RWPE1 (cell line): ENCODE data around the gene SF1.

Experiments
- CTCF ChIA-PET: fragments of 350-600 bp; sonication (Branson Sonifier 250); formaldehyde crosslinking; extraction: SDS; loops from one replicate; lab custom pipeline; 2021; lab: Yijun Ruan, JAX
- POLR2A ChIA-PET: fragments of 400-600 bp; formaldehyde crosslinking; extraction: SDS; loops from one replicate; lab custom pipeline; 2020; ENCODE audit warnings: antibody characterized with exemption; ENCODE audit not compliant: low non-redundant PET; lab: Yijun Ruan, JAX
- DNase-seq: peaks from one replicate; pipeline ENCODE4 v3.0.0; 2012; ENCODE audit warnings: low spot score
- H3K27ac ChIP-seq: fragments of 450-650 bp; 2 replicates; pipeline ENCODE4 v1.5.1; 2017
- TF ChIP-seq, protein P1 (sequence below): fragments of 450-650 bp; conservative IDR thresholded peaks from 2 replicates; pipeline ENCODE4 v1.5.1; 2017; ENCODE audit warnings: low read depth, mild to moderate bottlenecking

Gene SF1

DNA sequence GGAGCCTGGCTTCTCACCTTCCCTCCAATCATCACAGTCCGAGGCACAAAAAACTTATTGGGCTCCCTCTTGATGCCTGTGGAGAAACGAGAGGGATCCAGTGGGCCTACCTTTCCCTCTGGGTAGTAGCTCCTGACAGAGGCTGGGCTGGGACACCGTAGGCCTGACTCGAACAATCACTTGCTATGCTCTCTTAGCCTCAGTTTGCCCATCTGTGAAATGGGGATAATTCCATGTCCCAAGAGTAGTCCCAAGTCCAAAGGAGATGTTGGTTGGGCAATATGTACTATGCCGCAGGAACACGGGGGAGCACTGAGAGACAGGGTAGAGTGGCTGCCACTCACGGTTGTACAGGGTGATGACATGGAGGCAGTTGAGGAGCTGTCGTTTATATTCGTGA is 26.8 kb downstream of the SF1 start:
- TF ChIP-seq, protein P1, sequence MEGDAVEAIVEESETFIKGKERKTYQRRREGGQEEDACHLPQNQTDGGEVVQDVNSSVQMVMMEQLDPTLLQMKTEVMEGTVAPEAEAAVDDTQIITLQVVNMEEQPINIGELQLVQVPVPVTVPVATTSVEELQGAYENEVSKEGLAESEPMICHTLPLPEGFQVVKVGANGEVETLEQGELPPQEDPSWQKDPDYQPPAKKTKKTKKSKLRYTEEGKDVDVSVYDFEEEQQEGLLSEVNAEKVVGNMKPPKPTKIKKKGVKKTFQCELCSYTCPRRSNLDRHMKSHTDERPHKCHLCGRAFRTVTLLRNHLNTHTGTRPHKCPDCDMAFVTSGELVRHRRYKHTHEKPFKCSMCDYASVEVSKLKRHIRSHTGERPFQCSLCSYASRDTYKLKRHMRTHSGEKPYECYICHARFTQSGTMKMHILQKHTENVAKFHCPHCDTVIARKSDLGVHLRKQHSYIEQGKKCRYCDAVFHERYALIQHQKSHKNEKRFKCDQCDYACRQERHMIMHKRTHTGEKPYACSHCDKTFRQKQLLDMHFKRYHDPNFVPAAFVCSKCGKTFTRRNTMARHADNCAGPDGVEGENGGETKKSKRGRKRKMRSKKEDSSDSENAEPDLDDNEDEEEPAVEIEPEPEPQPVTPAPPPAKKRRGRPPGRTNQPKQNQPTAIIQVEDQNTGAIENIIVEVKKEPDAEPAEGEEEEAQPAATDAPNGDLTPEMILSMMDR, result no peak
- H3K27ac ChIP-seq, result no peak overlapping the region
- no peak for DNase-seq
- ChIA-PET POLR2A (no interaction called here), CTCF (interaction anchor here (1.1 kb wide), 1 partner anchor 303 kb away, joined by 4 read pairs; no protein-coding TSS in a partner anchor)

DNA sequence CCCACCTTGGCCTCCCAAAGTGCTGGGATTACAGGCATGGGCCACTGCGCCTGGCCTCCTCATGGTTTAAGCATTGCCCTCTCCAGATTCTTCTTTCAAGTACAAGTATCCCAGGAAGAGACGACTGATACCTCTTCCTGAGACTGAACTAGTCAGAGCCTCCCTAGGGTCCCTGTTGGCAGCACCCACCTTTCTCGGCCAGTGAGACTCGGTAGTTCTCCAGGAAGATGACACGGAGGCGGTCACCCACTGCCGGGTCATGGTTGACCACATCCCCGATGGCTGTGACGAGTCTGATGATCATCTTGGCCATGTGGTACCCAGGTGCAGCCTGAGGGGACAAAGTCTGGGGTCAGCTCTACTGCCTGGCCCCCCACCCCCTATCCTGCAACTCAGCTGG is 27.2 kb downstream of the SF1 start:
- TF ChIP-seq, protein P1, result no peak

DNA sequence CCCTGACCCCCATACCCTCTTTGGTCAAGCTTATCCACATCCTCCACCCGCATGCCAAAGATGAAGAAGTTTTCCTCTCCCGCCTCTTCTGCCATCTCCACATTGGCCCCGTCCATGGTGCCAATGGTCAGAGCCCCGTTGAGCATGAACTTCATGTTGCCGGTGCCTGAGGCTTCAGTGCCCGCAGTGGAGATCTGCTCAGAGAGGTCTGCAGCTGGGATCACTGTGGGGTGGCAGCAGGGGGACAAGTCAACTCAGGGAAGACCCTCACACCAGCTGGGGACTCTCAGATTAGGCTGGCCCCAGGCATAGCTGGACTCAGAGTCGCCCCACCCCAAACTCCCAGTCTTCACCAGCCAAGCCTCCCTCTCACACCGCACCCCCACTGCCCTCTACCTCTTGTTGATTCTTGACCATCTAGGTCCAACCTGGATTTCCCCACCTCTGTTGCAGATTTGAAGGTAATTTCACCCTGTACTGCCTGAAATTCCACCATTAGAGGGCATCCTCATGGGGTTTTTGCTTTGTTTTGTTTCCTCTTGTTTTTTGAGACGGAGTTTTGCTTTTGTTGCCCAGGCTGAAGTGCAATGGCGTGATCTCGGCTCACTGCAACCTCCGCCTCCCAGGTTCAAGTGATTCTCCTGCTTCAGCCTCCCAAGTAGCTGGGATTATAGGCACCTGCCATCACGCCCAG is 27.8 kb downstream of the SF1 start:
- no peak for DNase-seq
- ChIA-PET CTCF (interaction anchor here (1.1 kb wide), 1 partner anchor 302 kb away, joined by 4 read pairs; no protein-coding TSS in a partner anchor), POLR2A (no interaction called here)
- peak overlapping the region; percentile 83; the same call in 1 of the 2 replicates for H3K27ac ChIP-seq
- TF ChIP-seq, protein P1, result no peak

More for the DNA sequence above, 27.2 kb downstream of the SF1 start:
- ChIA-PET CTCF (interaction anchor here (1.1 kb wide), 1 partner anchor 302 kb away, joined by 4 read pairs; no protein-coding TSS in a partner anchor), POLR2A (no interaction called here)
- H3K27ac ChIP-seq, result no peak overlapping the region
- DNase-seq, result no peak

DNA sequence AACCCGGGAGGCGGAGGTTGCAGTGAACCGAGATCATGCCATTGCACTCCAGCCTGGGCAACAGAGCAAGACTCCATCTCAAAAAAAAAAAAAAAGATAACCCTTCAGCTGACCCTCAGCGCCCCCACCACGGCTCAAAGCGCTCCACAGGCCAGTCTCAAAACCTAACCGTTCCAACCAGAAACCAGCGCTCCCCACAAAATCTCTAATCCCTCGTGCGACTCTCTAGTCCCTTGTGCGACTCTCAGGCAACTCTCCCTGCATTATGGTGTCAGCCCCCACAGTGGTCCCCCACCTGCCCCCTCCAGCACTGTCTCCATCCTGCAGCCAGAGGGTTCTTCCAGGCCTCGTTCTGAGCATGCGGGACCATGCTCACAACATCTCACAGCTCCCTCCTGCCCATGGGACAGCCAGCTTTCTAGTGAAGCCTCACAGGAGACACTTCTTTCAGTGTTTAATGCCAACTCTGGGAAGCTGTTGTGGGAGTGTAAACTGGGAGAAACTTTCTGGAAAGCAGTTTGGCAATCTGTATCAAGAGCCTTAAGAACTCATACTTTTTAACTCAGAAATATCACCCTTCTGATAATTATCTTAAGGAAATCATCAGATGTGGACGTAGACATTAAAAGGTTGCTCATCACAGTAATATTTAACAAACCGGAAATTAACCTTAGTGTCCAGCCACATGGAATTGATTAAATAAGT is 30.2 kb downstream of the SF1 start:
- CTCF ChIA-PET, result interaction anchor here (0.9 kb wide), 1 partner anchor 95 kb away, joined by 3 read pairs; no protein-coding TSS in a partner anchor
- TF ChIP-seq, protein P1, result no peak
- DNase-seq, result no peak
- POLR2A ChIA-PET, result no interaction called here
- peak overlapping the region; percentile 83 for H3K27ac ChIP-seq

DNA sequence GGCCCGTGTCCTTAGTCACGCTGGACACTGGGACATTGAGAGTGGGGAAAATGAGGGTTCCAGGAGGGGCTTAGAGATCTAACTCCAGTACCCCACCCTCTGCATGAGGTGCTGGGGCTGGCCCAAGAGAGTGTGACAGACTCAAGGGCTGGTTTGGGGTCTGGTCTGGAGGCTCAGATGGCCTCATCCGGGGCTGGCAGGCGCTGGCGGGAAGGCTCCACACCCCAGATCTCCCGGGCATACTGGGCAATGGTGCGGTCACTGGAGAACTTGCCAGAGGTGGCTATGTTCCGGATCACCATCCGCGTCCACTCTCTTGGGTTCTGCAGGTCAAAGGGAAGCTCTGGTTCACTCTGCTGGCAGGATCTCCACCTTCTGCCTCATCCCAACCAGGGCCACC is 31.9 kb downstream of the SF1 start:
- ChIA-PET CTCF (interaction anchor here (1.0 to 1.3 kb wide), 2 partner anchors 22 to 29 kb away, joined by 3 to 5 read pairs; no protein-coding TSS in a partner anchor), POLR2A (no interaction called here)
- no peak for DNase-seq
- peak overlapping the region; percentile 83; the same call in 1 of the 2 replicates for H3K27ac ChIP-seq
- TF ChIP-seq, protein P1, result no peak

DNA sequence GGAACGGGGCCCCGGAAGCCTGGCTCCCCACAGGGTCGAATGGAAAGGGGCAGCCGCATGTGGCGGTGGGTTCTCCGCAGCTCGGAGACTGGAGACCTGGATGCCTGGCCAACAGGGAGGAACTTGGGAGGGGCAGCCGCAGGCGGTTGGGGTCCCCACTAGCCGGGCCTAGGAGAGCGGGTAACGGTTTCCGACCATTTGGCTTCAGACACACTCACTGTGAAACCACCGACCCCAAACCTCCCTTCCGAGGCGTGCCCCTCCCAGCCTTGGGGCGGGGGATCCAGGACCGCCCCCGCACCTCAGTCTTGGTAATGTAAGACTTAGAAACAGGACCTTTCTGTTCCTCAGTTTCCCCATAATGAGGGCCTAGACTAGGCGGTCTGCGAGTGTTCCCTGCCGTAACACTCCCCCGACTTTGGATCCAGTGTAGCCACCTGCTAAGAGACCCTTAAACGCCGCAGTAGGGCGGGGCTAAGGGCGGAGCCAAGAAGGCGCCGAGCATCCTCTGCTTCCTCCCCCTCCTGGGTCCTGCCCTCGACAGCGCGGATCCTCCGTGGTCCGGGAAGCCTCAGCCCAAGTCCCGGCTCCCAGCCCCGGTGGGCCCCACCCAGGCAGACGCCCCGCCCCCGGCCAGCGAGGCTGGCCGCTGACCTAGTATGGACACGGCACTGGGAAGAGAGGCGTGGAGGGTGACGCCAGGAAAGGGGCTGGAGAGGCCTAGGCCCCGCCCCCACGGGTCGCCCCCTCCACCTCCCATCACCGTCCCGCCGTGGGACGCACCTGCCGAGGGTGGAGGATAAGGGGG is 32.6 kb downstream of the SF1 start:
- no peak overlapping the region for H3K27ac ChIP-seq
- CTCF ChIA-PET, result interaction anchor here (0.5 to 1.3 kb wide), 4 partner anchors 22 to 297 kb away, joined by 3 to 6 read pairs (median 3); no protein-coding TSS in a partner anchor
- no peak for DNase-seq
- TF ChIP-seq, protein P1, result no peak
- POLR2A ChIA-PET, result no interaction called here
